SKM-1 treated with dmso at 0.1 percent for 144 hours (cell line): Measurements from ENCODE around the gene VWC2.
"Not testable (repeated sequence)": the region's sequence is repeated elsewhere in the genome, so short reads cannot be mapped to it uniquely, and the experiment has no call there.

Experiments
- DNase-seq: peaks from one replicate; lab custom pipeline; 2025; ENCODE audit not compliant: unreplicated experiment; lab: John Stamatoyannopoulos, UW

VWC2 gene

GRCh38 chr7:49850921-49851613, 77.6 kb downstream of the VWC2 start:
- DNase-seq = no peak

DNA sequence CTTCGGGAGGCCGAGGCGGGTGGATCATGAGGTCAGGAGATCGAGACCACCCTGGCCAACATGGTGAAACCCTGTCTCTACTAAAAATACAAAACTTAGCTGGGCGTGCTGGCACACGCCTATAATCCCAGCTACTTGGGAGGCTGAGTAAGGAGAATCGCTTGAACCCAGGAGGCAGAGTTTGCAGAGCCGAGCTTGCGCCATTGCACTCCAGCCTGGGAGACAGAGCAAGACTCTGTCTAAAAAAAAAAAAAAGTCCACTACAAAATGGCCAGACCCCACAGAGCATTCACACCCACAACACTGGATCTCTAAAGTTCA, 78.1 kb downstream of the VWC2 start:
- DNase-seq = not testable (repeated sequence)

- DNase-seq = peak; percentile 79
Measured at GRCh38 chr7:49852619-49853462, 79.4 kb downstream of the VWC2 start.

DNA sequence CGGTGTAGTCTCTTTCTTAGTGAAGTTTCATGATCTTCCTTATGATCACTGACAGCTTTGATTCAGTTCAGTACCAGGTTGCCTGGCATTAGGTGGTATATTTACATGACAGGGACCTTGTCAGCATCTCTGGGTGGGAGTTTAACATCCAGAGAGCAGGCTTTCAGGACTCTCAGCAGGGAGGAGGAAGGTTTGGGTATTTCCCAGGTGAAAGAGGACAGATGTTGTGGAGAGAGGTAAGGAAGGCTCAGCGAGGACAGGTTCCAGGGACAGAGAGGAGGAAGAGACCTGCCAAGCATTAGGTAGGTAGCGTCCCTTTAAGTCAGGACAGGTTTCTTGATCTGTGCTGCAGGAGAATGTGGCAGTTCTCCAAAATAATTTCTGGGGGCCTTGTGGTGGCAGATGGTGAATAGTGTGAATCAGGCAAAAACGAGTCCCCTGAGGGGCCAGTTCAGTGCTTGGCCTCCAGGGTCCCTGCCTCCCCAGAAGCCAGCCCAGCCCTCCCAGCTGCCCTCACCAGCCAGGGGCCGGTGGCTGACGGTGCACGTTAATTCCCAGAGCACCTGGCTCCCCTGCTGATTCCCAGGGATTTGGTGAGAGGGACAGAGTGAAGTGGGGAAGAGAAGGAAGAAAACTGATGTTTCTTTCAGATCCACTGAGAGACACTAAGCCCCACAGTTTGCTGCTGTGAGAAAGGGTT, 82.0 kb downstream of the VWC2 start:
- no peak for DNase-seq

- no peak for DNase-seq
Measured at GRCh38 chr7:49860293-49860692, 86.9 kb downstream of the VWC2 start.

DNA sequence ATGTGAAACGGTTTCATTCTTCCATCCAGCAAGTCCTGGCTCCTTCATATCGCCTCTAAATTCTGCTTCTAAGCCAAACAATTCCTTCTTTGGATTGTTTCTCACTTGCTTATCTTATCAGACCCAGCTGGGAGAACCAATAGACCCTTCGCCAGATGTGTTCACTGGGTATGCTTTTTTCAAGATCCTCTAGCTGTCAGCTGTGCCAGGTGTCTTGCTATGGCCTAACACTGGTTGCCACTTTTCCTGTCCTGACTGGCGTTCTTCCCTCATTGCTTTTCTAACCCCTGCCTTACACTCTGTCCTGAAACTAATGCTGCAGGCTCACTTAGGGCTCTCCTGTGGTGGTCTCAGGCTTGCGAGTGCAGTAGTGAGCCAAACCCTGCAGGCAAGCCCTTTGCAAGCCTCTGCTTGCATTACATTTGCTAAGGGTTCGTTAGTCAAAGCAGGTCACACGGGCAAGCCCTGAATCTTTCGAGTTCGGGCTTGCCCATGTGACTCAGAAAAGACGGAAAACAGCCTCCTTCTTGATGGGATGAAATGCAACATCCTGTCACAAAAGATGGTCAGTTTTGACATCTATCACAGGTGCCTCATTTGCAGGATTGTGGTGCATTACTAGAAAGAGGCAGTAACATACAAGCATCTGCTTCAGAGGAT, 92.8 kb downstream of the VWC2 start:
- DNase-seq = no peak

- DNase-seq = no peak
Measured at GRCh38 chr7:49866910-49867309, 93.5 kb downstream of the VWC2 start.

GRCh38 chr7:49873420-49873819, 100.0 kb downstream of the VWC2 start:
- DNase-seq = no peak

- DNase-seq = no peak
Measured at GRCh38 chr7:49875336-49875735, 101.9 kb downstream of the VWC2 start.

- no peak for DNase-seq
Measured at GRCh38 chr7:49876202-49876601, 102.8 kb downstream of the VWC2 start.

DNA sequence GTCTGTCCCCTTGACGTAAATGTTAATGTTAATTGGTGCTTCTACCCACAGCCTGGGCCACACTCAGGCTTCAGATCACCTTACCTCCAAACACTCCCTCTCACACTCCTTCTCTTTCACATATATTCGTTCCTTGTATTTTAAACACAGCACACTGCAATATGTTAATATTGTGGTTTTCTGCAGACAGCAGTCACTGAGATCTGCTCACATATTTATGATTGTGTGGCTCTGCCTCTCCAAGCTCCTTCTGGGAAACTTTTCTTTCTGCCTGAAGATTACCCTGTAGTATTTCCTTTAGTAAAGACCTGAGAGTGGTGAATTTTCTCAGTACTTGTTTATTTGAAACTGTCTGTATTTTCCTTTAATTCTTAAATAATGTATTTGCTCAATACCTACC, 104.7 kb downstream of the VWC2 start:
- DNase-seq = no peak

- no peak for DNase-seq
Measured at GRCh38 chr7:49878627-49879026, 105.2 kb downstream of the VWC2 start.

DNA sequence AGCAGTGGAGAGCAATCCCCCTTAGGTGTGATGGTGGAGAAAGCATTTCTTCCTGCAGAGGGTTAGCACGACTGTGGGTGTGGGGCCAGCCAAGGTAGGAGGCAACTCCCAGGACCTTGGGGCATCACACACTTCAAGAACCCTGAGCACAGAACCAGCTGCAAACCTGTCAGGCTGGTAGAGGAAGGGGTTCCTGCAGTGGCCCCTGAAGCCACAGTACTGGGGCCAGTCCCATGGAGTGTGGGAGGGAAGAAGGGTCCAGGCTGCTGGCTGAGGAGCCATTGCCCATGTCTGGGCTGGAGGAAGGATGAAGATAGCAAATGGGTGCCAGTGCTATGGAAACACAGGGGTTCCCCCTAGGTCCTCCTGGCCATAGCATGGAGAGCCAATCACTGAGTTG, 110.5 kb downstream of the VWC2 start:
- DNase-seq = no peak

- DNase-seq = no peak
Measured at GRCh38 chr7:49885593-49886285, 112.3 kb downstream of the VWC2 start.

DNA sequence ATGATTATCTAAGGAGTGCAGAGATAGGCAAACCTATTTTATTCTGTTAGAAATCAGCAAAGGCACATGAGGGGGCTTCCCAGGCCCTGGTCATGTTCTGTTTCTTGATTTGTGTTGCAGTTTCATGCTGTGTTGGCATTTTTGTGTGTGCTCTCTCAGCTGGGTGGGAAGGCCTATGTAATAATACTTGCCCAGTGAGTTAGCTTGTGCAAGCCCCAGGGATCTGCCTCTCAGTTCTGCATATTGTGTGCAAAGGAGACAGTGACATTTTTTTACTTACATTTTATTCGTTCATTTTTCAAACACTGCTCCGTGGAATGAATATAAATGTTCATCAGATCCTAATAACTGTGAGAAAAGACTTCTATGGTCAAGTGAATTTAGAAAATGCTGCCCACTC, 119.0 kb downstream of the VWC2 start:
- no peak for DNase-seq

DNA sequence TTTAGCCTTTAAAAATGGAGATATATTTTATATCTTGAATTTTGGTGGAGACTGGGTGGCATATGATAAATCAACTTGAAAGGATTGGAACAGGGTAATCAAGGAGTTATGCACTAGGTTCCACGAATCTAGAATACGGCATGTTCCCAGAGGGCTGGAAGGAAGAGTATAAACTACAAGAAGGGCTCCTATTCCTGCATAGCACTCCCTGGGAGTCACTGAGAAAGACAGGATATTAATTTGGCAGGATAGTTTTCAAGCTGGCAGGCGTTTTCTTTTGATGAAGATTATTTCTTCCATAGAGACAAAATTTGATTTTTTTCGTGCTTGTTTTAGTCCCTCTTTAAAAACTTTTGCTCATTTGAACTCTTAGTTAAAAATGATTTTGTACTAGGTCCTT, 119.7 kb downstream of the VWC2 start:
- DNase-seq = no peak

DNA sequence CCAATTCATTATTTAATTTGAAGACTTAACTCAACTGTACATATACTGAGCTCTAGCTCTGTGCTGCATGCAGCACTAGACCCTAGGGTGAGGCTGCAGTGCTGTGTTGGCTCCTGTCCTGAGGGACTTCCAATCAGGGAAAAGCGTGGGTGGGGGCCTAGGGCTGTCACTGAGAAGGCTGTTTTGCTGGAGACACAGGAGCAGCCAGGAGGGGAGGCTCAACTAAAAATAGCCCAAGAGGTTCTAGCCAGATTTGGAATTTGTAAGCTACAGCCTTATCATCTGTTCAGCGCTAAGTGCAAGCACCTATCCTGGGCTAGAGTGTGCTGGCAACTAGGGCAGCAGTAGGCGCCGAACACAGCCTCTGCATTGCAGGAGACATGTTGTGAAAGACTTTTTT, 121.1 kb downstream of the VWC2 start:
- no peak for DNase-seq

GRCh38 chr7:49911909-49912308, 138.5 kb downstream of the VWC2 start:
- no peak for DNase-seq

DNA sequence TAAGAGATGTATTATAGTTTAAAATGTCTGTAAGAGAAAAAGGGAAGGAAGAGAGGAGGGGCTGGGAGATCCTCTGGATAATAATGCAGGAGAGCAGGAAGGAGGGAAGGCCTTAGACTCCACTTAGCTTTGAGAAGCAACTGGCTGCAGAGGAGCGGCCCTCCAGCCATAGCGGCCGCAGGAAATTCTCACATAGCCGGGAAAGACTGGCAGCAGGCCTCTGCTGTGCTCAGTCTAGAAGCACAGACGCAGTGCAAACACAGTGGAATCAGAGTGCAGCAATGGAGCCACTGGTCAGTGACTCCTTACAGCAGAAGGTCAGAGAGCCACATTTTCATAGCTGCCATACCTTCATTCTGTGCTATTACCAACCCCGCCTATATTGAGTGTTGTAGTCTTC, 153.3 kb downstream of the VWC2 start:
- no peak for DNase-seq

DNA sequence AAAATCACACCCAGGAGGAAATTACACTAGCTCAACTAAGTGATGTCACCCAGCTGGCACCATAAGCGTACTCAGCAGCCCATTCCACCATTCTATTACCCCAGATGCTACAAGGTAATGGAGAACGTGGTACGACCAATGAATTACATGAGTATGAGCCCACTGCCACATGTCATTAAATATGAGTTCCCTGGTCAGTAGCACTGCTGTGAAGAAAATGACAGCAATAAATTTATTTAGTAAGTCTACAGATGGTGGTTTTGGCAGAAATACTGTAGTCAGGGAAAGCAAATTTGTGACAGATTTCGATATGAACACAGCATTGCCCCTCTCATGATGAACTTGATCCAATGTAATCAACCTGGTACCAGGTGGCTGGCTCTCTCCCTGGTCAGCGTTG, 154.2 kb downstream of the VWC2 start:
- no peak for DNase-seq

- no peak for DNase-seq
Measured at GRCh38 chr7:49928787-49929186, 155.3 kb downstream of the VWC2 start.
